VCaP (cell line): ENCODE results near the gene INSIG1.

Experiments
- H3K27ac ChIP-seq: fragments of 450-650 bp; 2 replicates; pipeline ENCODE4 v1.5.1; 2017
- TF ChIP-seq, protein P1 (sequence below): fragments of 450-650 bp; conservative IDR thresholded peaks from 2 replicates; pipeline ENCODE4 v1.5.1; 2017; ENCODE audit warnings: mild to moderate bottlenecking, moderate library complexity

Gene INSIG1

DNA sequence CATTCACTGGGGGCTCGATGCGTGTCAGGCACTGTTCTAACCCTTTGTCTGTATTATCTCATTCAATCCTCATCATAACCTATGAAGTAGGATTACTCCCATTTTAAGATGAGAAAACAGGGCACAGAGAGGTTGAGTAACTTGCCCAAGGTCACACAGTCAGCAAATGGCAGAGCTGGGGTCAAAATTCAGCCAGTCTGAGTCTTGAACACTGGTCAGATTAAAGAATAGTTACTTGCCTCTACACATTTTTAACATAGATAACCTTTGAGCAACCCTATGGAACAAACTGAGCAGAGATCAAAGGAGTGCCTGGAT is 27.2 kb downstream of the INSIG1 start:
- H3K27ac ChIP-seq: no peak overlapping the region
- TF ChIP-seq, protein P1, sequence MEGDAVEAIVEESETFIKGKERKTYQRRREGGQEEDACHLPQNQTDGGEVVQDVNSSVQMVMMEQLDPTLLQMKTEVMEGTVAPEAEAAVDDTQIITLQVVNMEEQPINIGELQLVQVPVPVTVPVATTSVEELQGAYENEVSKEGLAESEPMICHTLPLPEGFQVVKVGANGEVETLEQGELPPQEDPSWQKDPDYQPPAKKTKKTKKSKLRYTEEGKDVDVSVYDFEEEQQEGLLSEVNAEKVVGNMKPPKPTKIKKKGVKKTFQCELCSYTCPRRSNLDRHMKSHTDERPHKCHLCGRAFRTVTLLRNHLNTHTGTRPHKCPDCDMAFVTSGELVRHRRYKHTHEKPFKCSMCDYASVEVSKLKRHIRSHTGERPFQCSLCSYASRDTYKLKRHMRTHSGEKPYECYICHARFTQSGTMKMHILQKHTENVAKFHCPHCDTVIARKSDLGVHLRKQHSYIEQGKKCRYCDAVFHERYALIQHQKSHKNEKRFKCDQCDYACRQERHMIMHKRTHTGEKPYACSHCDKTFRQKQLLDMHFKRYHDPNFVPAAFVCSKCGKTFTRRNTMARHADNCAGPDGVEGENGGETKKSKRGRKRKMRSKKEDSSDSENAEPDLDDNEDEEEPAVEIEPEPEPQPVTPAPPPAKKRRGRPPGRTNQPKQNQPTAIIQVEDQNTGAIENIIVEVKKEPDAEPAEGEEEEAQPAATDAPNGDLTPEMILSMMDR: no peak

DNA sequence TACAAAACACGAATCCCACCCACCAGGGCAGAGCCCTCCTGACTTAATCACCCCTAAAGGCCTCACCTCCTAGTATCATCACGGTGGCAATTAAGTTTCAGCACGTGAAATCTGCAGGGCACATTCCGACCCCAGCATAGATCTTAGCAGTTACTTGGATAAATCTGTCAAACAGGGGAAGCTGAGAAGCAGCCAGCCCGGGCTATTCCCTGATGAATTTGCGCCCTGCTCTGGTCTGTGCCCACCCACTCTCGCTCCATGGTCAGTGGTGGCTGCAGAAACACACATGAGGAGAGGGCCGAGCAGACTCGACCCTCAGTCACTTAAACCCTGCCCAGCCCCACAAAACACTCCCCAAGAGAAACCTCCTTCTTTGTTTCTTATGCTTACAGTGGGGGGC is 28.7 kb downstream of the INSIG1 start:
- H3K27ac ChIP-seq: no peak overlapping the region
- TF ChIP-seq, protein P1: no peak

DNA sequence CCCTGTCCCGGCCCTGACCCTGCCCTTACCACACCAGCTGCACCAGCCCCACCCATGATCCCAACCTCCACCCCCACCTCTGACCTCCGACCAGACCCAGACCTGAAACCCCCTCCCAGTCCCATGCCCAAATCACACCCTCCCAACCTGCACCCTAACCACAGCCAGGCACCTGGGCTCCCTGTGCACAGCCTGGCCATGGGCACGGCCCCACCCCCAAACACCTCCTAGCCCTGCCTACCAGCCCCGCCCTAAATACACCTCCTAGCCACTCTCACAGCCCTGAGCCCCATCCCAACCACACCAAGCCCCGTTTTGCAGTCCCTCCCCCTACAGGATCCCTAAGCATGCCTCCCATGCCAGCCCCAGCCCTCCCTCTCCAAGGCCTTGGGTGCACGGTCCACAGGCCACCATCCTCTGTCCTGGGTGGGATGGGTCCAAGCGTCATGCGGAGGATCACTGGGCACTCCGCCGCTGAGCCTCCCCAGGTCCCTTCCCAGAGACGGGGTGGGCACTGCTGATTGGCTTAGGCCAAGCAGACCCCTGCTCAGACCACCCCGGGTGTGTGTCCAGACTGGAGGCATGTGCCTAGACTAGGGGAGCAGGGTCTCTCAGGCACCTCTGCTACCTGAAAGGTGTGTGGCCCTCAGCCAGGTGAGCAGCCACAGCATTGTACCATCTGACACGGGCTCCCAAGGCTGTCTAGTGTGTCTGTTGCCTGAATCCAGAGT is 30.1 kb downstream of the INSIG1 start:
- no peak overlapping the region for H3K27ac ChIP-seq
- TF ChIP-seq, protein P1: no peak

DNA sequence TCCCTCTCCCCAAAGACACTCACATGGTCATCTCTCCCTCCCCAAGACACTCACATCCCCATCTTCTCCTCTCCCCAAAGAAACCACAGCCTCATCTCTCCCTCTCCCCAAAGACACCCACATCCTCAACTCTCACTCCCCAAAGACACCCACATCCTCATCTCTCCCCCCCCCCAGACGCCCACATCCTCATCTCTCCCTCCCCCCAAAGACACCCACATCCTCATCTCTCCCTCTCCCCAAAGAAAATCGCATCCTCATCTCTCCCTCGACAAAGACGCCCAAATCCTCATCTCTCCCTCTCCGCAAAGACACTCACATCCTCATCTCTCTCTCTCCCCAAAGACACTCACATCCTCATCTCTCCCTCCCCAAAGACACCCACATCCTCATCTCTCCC is 31.5 kb downstream of the INSIG1 start:
- TF ChIP-seq, protein P1: no peak
- no peak overlapping the region for H3K27ac ChIP-seq

DNA sequence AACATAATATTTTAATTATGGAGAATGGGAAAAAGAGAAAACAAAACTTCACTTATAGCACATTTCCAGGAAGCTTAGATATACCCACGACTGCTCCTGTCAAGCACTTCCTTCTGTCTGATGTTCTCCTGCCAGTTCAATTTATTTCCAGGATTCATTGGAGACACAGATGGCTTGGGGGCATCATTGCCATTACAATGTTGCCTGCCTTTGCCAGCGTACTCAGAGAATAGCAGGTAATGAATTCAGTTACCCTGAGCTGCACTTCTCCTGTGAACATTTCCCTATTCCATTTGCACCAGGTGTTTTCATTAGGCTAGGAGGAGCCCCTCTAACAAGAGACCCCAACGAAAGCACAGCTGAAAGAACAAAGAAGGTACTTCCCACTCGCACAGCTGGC is 33.7 kb downstream of the INSIG1 start:
- no peak overlapping the region for H3K27ac ChIP-seq
- TF ChIP-seq, protein P1: no peak

DNA sequence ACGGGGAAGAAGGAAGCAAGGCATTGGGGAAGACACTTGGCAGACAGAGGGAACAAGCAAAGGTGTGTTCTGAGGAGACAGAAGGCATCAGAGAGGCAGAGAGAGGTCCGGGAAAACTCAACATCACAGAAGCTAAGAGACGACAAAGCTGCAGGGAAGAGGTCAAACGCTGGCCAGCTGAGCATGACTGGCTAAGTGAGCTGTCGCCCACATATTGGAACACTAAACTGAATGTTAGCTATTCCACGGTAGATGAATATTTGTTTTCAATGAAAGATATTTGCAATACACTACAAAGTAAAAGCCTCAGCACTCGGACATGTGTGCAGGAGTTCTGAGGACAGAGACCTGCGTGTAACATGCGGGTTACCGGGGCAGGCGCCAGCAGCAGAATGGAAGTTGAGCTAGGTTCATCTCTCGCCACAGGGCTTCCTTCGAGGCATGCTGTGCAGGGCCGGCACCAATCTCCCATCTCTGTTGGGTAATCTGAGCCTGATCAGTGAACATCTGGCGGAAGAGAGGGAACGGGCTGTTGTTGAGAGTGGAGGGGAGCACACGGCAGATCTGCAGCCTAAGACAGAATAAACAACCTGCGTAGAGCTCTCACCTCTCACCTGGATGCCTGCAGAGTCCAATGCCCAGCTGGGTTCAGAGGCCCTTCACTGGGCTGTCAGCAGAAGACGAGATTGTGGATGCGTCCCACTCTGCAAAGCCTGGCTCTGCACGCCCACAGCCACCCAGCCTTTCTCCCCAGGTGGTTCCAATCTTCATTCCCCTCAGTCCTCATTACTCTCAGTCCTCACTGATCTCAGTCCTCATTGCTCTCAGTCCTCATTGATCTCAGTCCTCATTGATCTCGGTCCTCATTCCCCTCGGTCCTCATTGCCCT is 35.9 kb downstream of the INSIG1 start:
- TF ChIP-seq, protein P1: no peak
- H3K27ac ChIP-seq: no peak overlapping the region

DNA sequence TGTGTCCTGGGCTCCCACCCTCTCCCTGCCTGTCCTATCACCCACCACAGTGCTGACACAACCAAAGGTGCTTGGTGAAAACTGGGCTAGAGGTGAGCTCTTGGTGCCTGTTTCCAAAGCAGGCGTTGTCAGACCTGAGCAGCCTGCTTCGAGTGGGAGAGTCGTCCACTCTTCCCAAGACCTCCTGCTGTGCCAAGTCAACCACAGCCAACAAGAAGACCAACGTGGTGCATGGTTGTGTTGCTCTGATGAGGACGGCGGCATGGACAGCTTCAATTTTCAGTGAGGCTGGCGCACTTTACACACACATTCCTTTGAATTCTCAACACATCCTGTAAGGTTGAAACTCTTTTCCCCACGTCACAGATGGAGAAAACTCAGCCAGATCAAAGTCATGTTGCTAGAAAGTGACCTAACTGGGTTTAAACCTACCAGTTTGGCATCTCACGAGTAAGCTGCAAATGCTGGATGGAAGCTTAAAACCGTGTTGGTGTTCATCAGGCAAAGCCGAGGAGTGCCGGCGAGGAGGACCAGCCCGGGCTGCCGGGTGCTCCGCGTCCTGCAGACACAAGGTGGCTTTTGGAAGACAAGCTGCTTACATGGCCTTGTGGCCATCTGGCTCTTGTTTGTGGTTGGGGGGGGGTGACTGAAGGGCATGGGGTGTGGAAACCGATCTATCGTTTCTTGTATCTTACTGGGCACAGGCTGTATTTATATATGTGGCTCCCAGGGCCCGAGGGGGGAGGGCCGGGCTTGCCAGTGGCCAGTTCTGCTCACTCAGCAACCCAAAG is 39.3 kb downstream of the INSIG1 start:
- TF ChIP-seq, protein P1: no peak

More for the DNA sequence above, 39.3 kb downstream of the INSIG1 start:
- H3K27ac ChIP-seq: no peak overlapping the region
